Keratinocyte (primary cell): ENCODE measurements around the gene C6orf118. TPM values are rescaled to one million over a fixed set of nuclear protein-coding genes. Genes with fewer than 3 reads are reported as not detected.

Source experiments
- DNase-seq: peaks from one replicate; pipeline ENCODE4 v3.0.0-alpha.2; 2011; ENCODE audit warnings: low read depth, missing footprints, low spot score
- FAIRE-seq: peaks from 2 replicates; lab custom pipeline; 2011; peaks lifted over from hg19 to GRCh38; lab: Jason Lieb, UNC
- H2AFZ ChIP-seq: 2 replicates; pipeline ENCODE4 v1.6.0; 2012; ENCODE audit warnings: low read length, control low read depth, inconsistent platforms; ENCODE audit not compliant: control insufficient read depth
- H3K27ac ChIP-seq: 2 replicates; pipeline ENCODE4 v1.5.1; 2011; ENCODE audit warnings: low read length; ENCODE audit not compliant: control insufficient read depth, insufficient read depth
- H3K27me3 ChIP-seq: 3 replicates; pipeline ENCODE4 v1.6.0; 2011; ENCODE audit warnings: low read length; ENCODE audit not compliant: control insufficient read depth, insufficient read depth; ENCODE audit errors: extremely low read depth
- H3K36me3 ChIP-seq, 2 experiments: 2 replicates in 1 of 2; 3 replicates in 1 of 2; pipeline ENCODE4 v1.5.1; 2011; ENCODE audit warnings: low read length in 2 of 2, mild to moderate bottlenecking in 1 of 2; ENCODE audit not compliant: control insufficient read depth in 2 of 2, insufficient read depth in 2 of 2; ENCODE audit errors: extremely low read depth in 1 of 2
- H3K4me1 ChIP-seq: 3 replicates; pipeline ENCODE4 v1.5.1; 2011; ENCODE audit warnings: low read length; ENCODE audit not compliant: control insufficient read depth, insufficient read depth; ENCODE audit errors: extremely low read depth
- H3K4me2 ChIP-seq: 3 replicates; pipeline ENCODE4 v1.6.0; 2011; ENCODE audit warnings: low read depth, low read length; ENCODE audit not compliant: control insufficient read depth, insufficient read depth; ENCODE audit errors: extremely low read depth
- H3K4me3 ChIP-seq, 3 experiments: fragments of 200-600 bp in 1 of 3; sonication (generic) in 1 of 3; 2 replicates in 2 of 3; 3 replicates in 1 of 3; pipeline ENCODE4 v1.5.1; 2011 to 2016; ENCODE audit warnings: low read length in 3 of 3, mild to moderate bottlenecking in 3 of 3, control low read depth in 2 of 3, inconsistent platforms in 1 of 3, low read depth in 1 of 3, mixed read lengths in 1 of 3, mixed run types in 1 of 3, moderate library complexity in 1 of 3; ENCODE audit not compliant: control insufficient read depth in 2 of 3, insufficient read depth in 2 of 3; ENCODE audit errors: extremely low read depth in 1 of 3
- H3K79me2 ChIP-seq: 2 replicates; pipeline ENCODE4 v1.6.0; 2012; ENCODE audit warnings: low read length; ENCODE audit not compliant: control insufficient read depth, insufficient read depth
- H3K9ac ChIP-seq: 3 replicates; pipeline ENCODE4 v1.6.0; 2011; ENCODE audit warnings: low read length; ENCODE audit not compliant: control insufficient read depth, insufficient read depth; ENCODE audit errors: extremely low read depth
- H3K9me1 ChIP-seq: 3 replicates; pipeline ENCODE4 v1.6.0; 2011; ENCODE audit warnings: low read length; ENCODE audit not compliant: control insufficient read depth, insufficient read depth; ENCODE audit errors: extremely low read depth
- H3K9me3 ChIP-seq: 2 replicates; pipeline ENCODE4 v1.5.1; 2012; ENCODE audit warnings: low read depth, low read length; ENCODE audit not compliant: control insufficient read depth
- H4K20me1 ChIP-seq: 3 replicates; pipeline ENCODE4 v1.6.0; 2011; ENCODE audit warnings: low read length; ENCODE audit not compliant: control insufficient read depth, insufficient read depth; ENCODE audit errors: extremely low read depth
- EZH2 ChIP-seq: IDR thresholded peaks from one replicate; pipeline ENCODE4 v1.6.1; 2012; ENCODE audit warnings: inconsistent platforms, mild to moderate bottlenecking, low read length, moderate library complexity
- dilution Hi-C: fragments of 300-500 bp; cut with MboI; formaldehyde crosslinking; loops from one replicate; pipeline ENCODE4 v1.7.0; 2020; ENCODE audit warnings: low sequenced_read_pairs; ENCODE audit not compliant: extremely low pct_ligation_motif_present
- polyA plus RNA-seq, 5 experiments: library from polyadenylated mRNA; depleted of rRNA in 3 of 5; stranded (reverse) in 3 of 5; stranded (forward) in 1 of 5; unstranded in 1 of 5; fragments of >200 nt; gene quantifications; 1 replicate in 1 of 5; 2 replicates in 3 of 5; 3 replicates in 1 of 5; pipeline versions ENCODE4 v1.2.1 to v1.2.3, GENCODE V29; 2011 to 2012; ENCODE audit warnings: missing spikeins in 2 of 5, low read depth in 1 of 5, low replicate concordance in 1 of 5
- TF ChIP-seq, protein P1 (sequence below), 3 experiments: IDR thresholded peaks in 1 of 3; conservative IDR thresholded peaks in 1 of 3; optimal IDR thresholded peaks in 1 of 3; 2 replicates in 2 of 3; 3 replicates in 1 of 3; pipeline versions ENCODE3 to v1.5.1; 2011; ENCODE audit warnings: low read length in 3 of 3, mild to moderate bottlenecking in 3 of 3, moderate library complexity in 2 of 3, control low read depth in 1 of 3, inconsistent platforms in 1 of 3; ENCODE audit not compliant: insufficient read depth in 2 of 3; ENCODE audit errors: extremely low read depth in 1 of 3

The C6orf118 gene
- polyA plus RNA-seq, 1 donor (not counting 4 experiments of a cell fraction or from before 2014, with no cell fraction given) = not detected

DNA sequence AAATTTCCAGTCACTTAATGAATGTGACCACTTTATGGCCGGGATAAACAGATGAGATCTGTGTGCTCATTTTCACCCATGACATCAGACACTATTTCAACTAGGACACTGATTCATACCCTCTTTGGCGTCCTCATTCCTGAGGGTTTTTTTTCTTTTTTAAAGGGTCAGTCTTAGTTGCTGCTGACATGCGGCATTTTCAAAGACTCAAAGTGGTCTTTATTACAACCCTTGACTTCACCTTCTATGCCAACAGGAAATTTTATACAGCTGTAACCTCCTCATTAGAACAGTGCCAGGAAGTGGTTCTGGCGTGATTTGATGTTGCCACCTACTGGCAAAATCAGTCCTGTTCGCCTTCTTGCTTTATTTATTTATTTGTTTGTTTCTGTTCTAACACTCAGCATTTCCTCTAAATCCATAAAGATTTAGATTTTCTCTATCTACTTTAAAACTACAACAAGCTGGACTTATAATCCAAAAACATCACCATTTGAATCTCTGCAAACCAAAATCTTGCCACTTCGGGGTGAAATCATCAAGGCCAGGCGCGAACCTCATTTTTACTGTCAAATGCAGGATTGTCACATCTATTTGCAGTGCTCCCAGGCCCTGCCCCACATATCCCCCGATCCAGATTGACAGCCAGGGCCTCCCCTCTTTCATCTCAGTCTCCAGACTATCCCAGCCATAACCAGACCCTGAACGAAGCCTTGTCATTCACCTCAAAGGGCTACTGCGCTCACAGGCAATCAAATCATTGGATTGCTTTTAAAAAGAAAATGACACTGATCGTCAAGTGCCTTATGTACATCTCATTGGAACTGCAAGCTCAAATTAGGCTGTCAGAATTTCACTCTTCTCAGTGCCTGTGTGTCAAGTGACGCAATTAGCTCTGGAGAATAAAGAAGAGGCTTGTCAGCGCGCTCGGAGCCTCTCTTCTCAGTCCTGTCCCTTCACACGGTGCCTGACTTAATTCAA lies 77.5 kb downstream of the C6orf118 start:
- H2AFZ ChIP-seq = no peak overlapping the region
- no peak for TF ChIP-seq EZH2
- TF ChIP-seq, protein P1, sequence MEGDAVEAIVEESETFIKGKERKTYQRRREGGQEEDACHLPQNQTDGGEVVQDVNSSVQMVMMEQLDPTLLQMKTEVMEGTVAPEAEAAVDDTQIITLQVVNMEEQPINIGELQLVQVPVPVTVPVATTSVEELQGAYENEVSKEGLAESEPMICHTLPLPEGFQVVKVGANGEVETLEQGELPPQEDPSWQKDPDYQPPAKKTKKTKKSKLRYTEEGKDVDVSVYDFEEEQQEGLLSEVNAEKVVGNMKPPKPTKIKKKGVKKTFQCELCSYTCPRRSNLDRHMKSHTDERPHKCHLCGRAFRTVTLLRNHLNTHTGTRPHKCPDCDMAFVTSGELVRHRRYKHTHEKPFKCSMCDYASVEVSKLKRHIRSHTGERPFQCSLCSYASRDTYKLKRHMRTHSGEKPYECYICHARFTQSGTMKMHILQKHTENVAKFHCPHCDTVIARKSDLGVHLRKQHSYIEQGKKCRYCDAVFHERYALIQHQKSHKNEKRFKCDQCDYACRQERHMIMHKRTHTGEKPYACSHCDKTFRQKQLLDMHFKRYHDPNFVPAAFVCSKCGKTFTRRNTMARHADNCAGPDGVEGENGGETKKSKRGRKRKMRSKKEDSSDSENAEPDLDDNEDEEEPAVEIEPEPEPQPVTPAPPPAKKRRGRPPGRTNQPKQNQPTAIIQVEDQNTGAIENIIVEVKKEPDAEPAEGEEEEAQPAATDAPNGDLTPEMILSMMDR (optimal IDR thresholded peaks at IDR 0.05 in 1 of 3, IDR thresholded peaks at IDR 0.05 in 1 of 3, conservative IDR thresholded peaks at IDR 0.05 in 1 of 3; ENCODE audit: extremely low read depth in 1 of 3, insufficient read depth in 2 of 3, low read length in 3 of 3) = peak in 2 of 3 experiments; percentile 26 to 39
- no peak overlapping the region for H3K4me2 ChIP-seq

DNA sequence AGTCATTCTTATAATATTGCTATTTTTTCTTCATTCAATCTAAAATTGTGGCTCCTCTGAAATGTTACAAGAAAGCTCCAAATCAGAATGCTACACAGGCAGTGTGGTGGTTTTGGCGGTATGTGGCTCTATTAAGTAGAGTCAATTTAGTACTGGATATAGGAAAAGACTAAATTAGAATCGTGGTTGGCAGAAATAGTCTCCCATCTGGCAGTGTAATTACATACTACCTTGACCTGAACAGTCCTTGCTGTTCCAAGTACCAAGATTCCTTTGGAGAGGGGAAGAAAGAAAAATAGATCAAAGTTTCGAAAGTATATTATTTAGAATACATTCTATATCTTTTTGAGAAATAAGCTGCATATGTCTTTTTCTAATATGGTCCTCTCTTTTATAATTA lies 78.2 kb downstream of the C6orf118 start:
- Histone ChIP-seq H3K4me3 (no peak overlapping the region), H3K4me1 (no peaks in the 10 kb centered on the region), H4K20me1 (no peaks in the 10 kb centered on the region), H2AFZ (no peak overlapping the region), H3K9ac (no peak overlapping the region), H3K9me3 (no peaks in the 10 kb centered on the region), H3K36me3 (no peaks in the 10 kb centered on the region), H3K9me1 (no peaks in the 10 kb centered on the region), H3K27ac (no peak overlapping the region), H3K79me2 (no peaks in the 10 kb centered on the region), H3K27me3 (no peaks in the 10 kb centered on the region), H3K4me2 (no peak overlapping the region)
- FAIRE-seq (no peak), DNase-seq (no peak)
- TF ChIP-seq EZH2 = no peak
- TF ChIP-seq, protein P1 (optimal IDR thresholded peaks at IDR 0.05 in 1 of 3, IDR thresholded peaks at IDR 0.05 in 1 of 3, conservative IDR thresholded peaks at IDR 0.05 in 1 of 3; ENCODE audit: extremely low read depth in 1 of 3, insufficient read depth in 2 of 3, low read length in 3 of 3) = no peak
- dilution Hi-C loops = no loop called here

More for the DNA sequence above, 77.5 kb downstream of the C6orf118 start:
- Histone ChIP-seq H3K9me1 (no peaks in the 10 kb centered on the region), H3K27me3 (no peaks in the 10 kb centered on the region), H3K36me3 (no peaks in the 10 kb centered on the region), H3K9ac (no peak overlapping the region), H3K27ac (no peak overlapping the region), H3K79me2 (no peaks in the 10 kb centered on the region), H3K4me1 (no peaks in the 10 kb centered on the region), H4K20me1 (no peaks in the 10 kb centered on the region), H3K4me3 (no peak overlapping the region), H3K9me3 (no peaks in the 10 kb centered on the region)
- dilution Hi-C loops = no loop called here
- DNase-seq = no peak
- no peak for FAIRE-seq
